ENCODE data around the gene COQ5.

DNA sequence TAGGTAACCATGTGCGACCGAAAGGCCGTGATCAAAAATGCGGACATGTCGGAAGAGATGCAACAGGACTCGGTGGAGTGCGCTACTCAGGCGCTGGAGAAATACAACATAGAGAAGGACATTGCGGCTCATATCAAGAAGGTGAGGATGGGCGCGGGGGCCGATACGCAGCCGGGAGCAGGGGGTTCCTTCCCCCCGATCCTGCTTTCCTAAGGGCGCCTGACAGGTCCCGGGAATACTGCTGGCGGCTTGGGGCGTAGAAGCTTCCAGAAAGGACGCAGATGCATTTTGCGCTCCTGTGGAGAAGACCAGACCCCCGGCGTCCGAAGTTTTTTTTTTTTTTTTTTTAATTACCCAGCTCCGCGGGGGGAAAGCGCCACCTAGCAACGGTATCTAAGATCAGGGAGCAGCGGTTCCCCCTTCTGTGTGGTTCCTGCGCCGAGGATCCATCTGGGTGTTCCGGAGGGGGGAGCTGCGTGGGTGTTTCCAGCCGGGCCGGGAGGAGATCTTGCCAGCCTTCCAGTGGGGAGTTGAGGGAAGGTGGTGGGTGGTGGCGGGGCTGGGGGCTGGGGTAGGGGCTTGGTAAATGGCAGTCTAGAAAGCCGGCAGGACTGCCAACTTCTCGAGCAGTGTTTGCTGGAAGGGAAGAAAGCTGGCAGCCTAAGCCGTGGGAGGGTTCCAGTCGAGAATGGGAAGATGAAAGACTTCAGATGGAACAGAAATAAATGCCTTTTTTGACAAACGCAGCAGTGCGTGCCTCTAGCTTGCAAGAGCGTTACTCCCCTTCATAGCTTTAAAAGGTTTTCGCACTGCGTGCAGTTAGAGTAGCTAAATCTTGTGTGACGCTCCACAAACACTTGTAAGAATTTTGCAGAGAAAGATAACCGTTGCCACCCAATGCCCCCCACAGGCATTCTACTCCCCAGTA, 32.3 kb downstream of the COQ5 start:
- TF ChIP-seq CTCF (IDR thresholded peaks at IDR 0.05; ENCODE audit: low read depth, low read length, missing input control) (no peak), YY1 (IDR thresholded peaks at IDR 0.05) (no peak), JUND (IDR thresholded peaks at IDR 0.05) (no peak), MAX (IDR thresholded peaks at IDR 0.05) (no peak), SP1 (IDR thresholded peaks at IDR 0.05) (no peak), TAF1 (conservative IDR thresholded peaks at IDR 0.05) (no peak), GABPA (IDR thresholded peaks at IDR 0.05 in 1 of 2, conservative IDR thresholded peaks at IDR 0.05 in 1 of 2) (no peak)
